Hypothalamus (tissue), 51 donors: Measurements from ENCODE around the gene JAZF1.

Experiments used
- DNase-seq, 51 donors: peaks; one replicate each; lab custom pipeline; 2025; lab: John Stamatoyannopoulos, UW

JAZF1 gene

GRCh38 chr7:28180364-28181147, at the start of gene JAZF1:
TSS of gene JAZF1 (minus strand) at chr7:28180795.
- peak in 47 of 51 donors; percentile 10 to 78 (median 50) for DNase-seq

GRCh38 chr7:28230261-28230660, 49.7 kb upstream of the JAZF1 start:
- no peak for DNase-seq

GRCh38 chr7:28228396-28228795, 47.8 kb upstream of the JAZF1 start:
- DNase-seq = no peak

- no peak for DNase-seq
Measured at GRCh38 chr7:28226003-28226402, 45.4 kb upstream of the JAZF1 start.

- DNase-seq = no peak
Measured at GRCh38 chr7:28225576-28225975, 45.0 kb upstream of the JAZF1 start.

GRCh38 chr7:28224675-28225074, 44.1 kb upstream of the JAZF1 start:
- no peak for DNase-seq

GRCh38 chr7:28224172-28224571, 43.6 kb upstream of the JAZF1 start:
- no peak for DNase-seq

GRCh38 chr7:28222636-28223035, 42.0 kb upstream of the JAZF1 start:
- DNase-seq = no peak

- no peak for DNase-seq
Measured at GRCh38 chr7:28219793-28220192, 39.2 kb upstream of the JAZF1 start.

- no peak for DNase-seq
Measured at GRCh38 chr7:28217143-28217542, 36.5 kb upstream of the JAZF1 start.

GRCh38 chr7:28211006-28211405, 30.4 kb upstream of the JAZF1 start:
- no peak for DNase-seq

- DNase-seq = no peak
Measured at GRCh38 chr7:28208506-28208905, 27.9 kb upstream of the JAZF1 start.

- DNase-seq = no peak
Measured at GRCh38 chr7:28207486-28208158, 27.0 kb upstream of the JAZF1 start.

GRCh38 chr7:28205506-28205905, 24.9 kb upstream of the JAZF1 start:
- no peak for DNase-seq

- DNase-seq = no peak
Measured at GRCh38 chr7:28203508-28204240, 23.1 kb upstream of the JAZF1 start.

- DNase-seq = no peak
Measured at GRCh38 chr7:28202222-28202621, 21.6 kb upstream of the JAZF1 start.

GRCh38 chr7:28201131-28201530, 20.5 kb upstream of the JAZF1 start:
- no peak for DNase-seq

GRCh38 chr7:28200598-28200997, 20.0 kb upstream of the JAZF1 start:
- no peak for DNase-seq

- DNase-seq = no peak
Measured at GRCh38 chr7:28199021-28199510, 18.5 kb upstream of the JAZF1 start.

- no peak for DNase-seq
Measured at GRCh38 chr7:28195910-28196620, 15.5 kb upstream of the JAZF1 start.
